Measurements from ENCODE around the gene TPPP3. TPM values are rescaled to one million over a fixed set of nuclear protein-coding genes. Genes with fewer than 3 reads are reported as not detected.
"Not testable (repeated sequence)": the region's sequence is repeated elsewhere in the genome, so short reads cannot be mapped to it uniquely, and the experiment has no call there.

The TPPP3 gene
- total RNA-seq, 1 experiment from 2014 or later: 3.1 TPM

GRCh38 chr16:67378642-67379041, 14.7 kb downstream of the TPPP3 start:
- Histone ChIP-seq H3K36me3 (ENCODE audit: low read depth) (no peaks in the 10 kb centered on the region), H3K9me3 (ENCODE audit: insufficient read depth, low read depth) (no peaks in the 10 kb centered on the region), H3F3A (ENCODE audit: insufficient read depth, low read depth) (no peaks in the 10 kb centered on the region), H3K4me3 (no peak overlapping the region), H3K4me2 (no peak overlapping the region), H3K4me1 (replicated peaks; ENCODE audit: insufficient read depth) (peaks cover 11% of the 10 kb centered on the region; the same call in 1 of the 2 replicates), H3K9me2 (ENCODE audit: insufficient read depth) (no peaks in the 10 kb centered on the region), H2AFZ (no peak overlapping the region), H3K27ac (no peak overlapping the region), H4K20me1 (ENCODE audit: insufficient read depth) (no peaks in the 10 kb centered on the region), H3K79me2 (ENCODE audit: low read depth) (no peaks in the 10 kb centered on the region), H3K27me3 (ENCODE audit: insufficient read depth, low read depth) (no peaks in the 10 kb centered on the region)
- TF ChIP-seq EZH2 (IDR thresholded peaks at IDR 0.05; ENCODE audit: low read depth) (no peak), CTCF (conservative IDR thresholded peaks at IDR 0.05) (no peak)
- intact Hi-C loops (cut with micrococcal nuclease; ENCODE audit: unreplicated experiment): no loop called here
- ChIA-PET POLR2A (ENCODE audit: unreplicated experiment) (interaction anchor here (0.7 kb wide), 1 partner anchor 97 kb away, joined by 7 read pairs; no protein-coding TSS in a partner anchor), CTCF (interaction anchor here (0.7 kb wide), 1 partner anchor 15 kb away, joined by 6 read pairs; the partner anchor contains the start of gene TPPP3)
- BruUV-seq (replicated peaks): no TSS peak
- no peak for DNase-seq

GRCh38 chr16:67376012-67376411, 17.3 kb downstream of the TPPP3 start:
- H3K4me2 ChIP-seq; intact Hi-C loops (cut with micrococcal nuclease; ENCODE audit: unreplicated experiment); CTCF ChIA-PET; H3F3A ChIP-seq (ENCODE audit: insufficient read depth, low read depth); H3K79me2 ChIP-seq (ENCODE audit: low read depth); H3K27ac ChIP-seq; H3K9me3 ChIP-seq (ENCODE audit: insufficient read depth, low read depth); BruUV-seq (replicated peaks); DNase-seq; H3K4me3 ChIP-seq; H4K20me1 ChIP-seq (ENCODE audit: insufficient read depth); H3K36me3 ChIP-seq (ENCODE audit: low read depth); H2AFZ ChIP-seq; H3K9me2 ChIP-seq (ENCODE audit: insufficient read depth); H3K27me3 ChIP-seq (ENCODE audit: insufficient read depth, low read depth): not testable (repeated sequence)
- peaks cover 11% of the 10 kb centered on the region; the same call in 1 of the 2 replicates for H3K4me1 ChIP-seq (replicated peaks; ENCODE audit: insufficient read depth)
- POLR2A ChIA-PET (ENCODE audit: unreplicated experiment): interaction anchor here (0.7 kb wide), 1 partner anchor 55 kb away, joined by 5 read pairs; no protein-coding TSS in a partner anchor

GRCh38 chr16:67372664-67373063, 20.6 kb downstream of the TPPP3 start:
- ChIA-PET POLR2A (ENCODE audit: unreplicated experiment) (no interaction called here), CTCF (interaction anchor here (1.0 kb wide), 1 partner anchor 17 kb away, joined by 3 read pairs; no protein-coding TSS in a partner anchor)
- H3K4me2 ChIP-seq: no peak overlapping the region
- H3F3A ChIP-seq (ENCODE audit: insufficient read depth, low read depth): peaks cover 4% of the 10 kb centered on the region; the same call in 1 of the 2 replicates
- no TSS peak for BruUV-seq (replicated peaks)
- no peak overlapping the region for H2AFZ ChIP-seq
- no peaks in the 10 kb centered on the region for H3K79me2 ChIP-seq (ENCODE audit: low read depth)
- no peaks in the 10 kb centered on the region for H3K36me3 ChIP-seq (ENCODE audit: low read depth)
- no peaks in the 10 kb centered on the region for H3K9me2 ChIP-seq (ENCODE audit: insufficient read depth)
- H3K4me3 ChIP-seq: no peak overlapping the region
- H3K9me3 ChIP-seq (ENCODE audit: insufficient read depth, low read depth): no peaks in the 10 kb centered on the region
- H3K27me3 ChIP-seq (ENCODE audit: insufficient read depth, low read depth): peaks cover 23% of the 10 kb centered on the region
- TF ChIP-seq CTCF (conservative IDR thresholded peaks at IDR 0.05): peak; percentile 65
- no peak for TF ChIP-seq EZH2 (IDR thresholded peaks at IDR 0.05; ENCODE audit: low read depth)
- H4K20me1 ChIP-seq (ENCODE audit: insufficient read depth): no peaks in the 10 kb centered on the region
- no peak for DNase-seq
- intact Hi-C loops (cut with micrococcal nuclease; ENCODE audit: unreplicated experiment): loop anchor here (5.0 kb wide), 1 partner anchor 95 kb away; no protein-coding TSS in a partner anchor
- no peak overlapping the region for H3K27ac ChIP-seq
- peaks cover 6% of the 10 kb centered on the region; the same call in 1 of the 2 replicates for H3K4me1 ChIP-seq (replicated peaks; ENCODE audit: insufficient read depth)

- Histone ChIP-seq H3K4me1 (replicated peaks; ENCODE audit: insufficient read depth) (peaks cover 6% of the 10 kb centered on the region; the same call in 1 of the 2 replicates), H2AFZ (no peak overlapping the region), H4K20me1 (ENCODE audit: insufficient read depth) (no peaks in the 10 kb centered on the region), H3K79me2 (ENCODE audit: low read depth) (no peaks in the 10 kb centered on the region), H3K9me3 (ENCODE audit: insufficient read depth, low read depth) (no peaks in the 10 kb centered on the region), H3K9me2 (ENCODE audit: insufficient read depth) (no peaks in the 10 kb centered on the region), H3F3A (ENCODE audit: insufficient read depth, low read depth) (peaks cover 4% of the 10 kb centered on the region; the same call in 1 of the 2 replicates), H3K4me3 (no peak overlapping the region), H3K4me2 (no peak overlapping the region), H3K36me3 (ENCODE audit: low read depth) (no peaks in the 10 kb centered on the region), H3K27ac (no peak overlapping the region), H3K27me3 (ENCODE audit: insufficient read depth, low read depth) (peaks cover 30% of the 10 kb centered on the region)
- ChIA-PET POLR2A (ENCODE audit: unreplicated experiment) (no interaction called here), CTCF (interaction anchor here (0.7 kb wide), 1 partner anchor 426 kb away, joined by 9 read pairs; no protein-coding TSS in a partner anchor)
- TF ChIP-seq EZH2 (IDR thresholded peaks at IDR 0.05; ENCODE audit: low read depth): no peak
- TF ChIP-seq CTCF (conservative IDR thresholded peaks at IDR 0.05): no peak
- intact Hi-C loops (cut with micrococcal nuclease; ENCODE audit: unreplicated experiment): loop anchor here (5.0 kb wide), 1 partner anchor 97 kb away; no protein-coding TSS in a partner anchor
- DNase-seq: no peak
- no TSS peak for BruUV-seq (replicated peaks)
Observed at GRCh38 chr16:67370661-67371060, 22.6 kb downstream of the TPPP3 start.

Data from PC-9 (cell line).